Measurements from ENCODE around the gene SQSTM1.

- no peak for TF ChIP-seq CTCF (conservative IDR thresholded peaks at IDR 0.05; ENCODE audit: low read length)
- no peak for TF ChIP-seq EZH2phosphoT487 (IDR thresholded peaks at IDR 0.05; ENCODE audit: borderline replicate concordance, low read depth, low read length)
Observed at GRCh38 chr5:179802950-179803562, 17.6 kb upstream of the SQSTM1 start.

All from OCI-LY7 (cell line).